IMR-90 (cell line): ENCODE data around the gene ENPEP.

Source experiments
- BHLHE40 ChIP-seq: fragments of 150-350 bp; IDR thresholded peaks from 2 replicates; pipeline ENCODE4 v1.6.1; 2016; ENCODE audit warnings: mild to moderate bottlenecking, low read depth, low read length
- MAFK ChIP-seq: IDR thresholded peaks from 2 replicates; pipeline ENCODE4 v1.6.1; 2012; ENCODE audit warnings: low read depth, low read length, improper control_type of control experiment
- POLR2A ChIP-seq: IDR thresholded peaks from 2 replicates; pipeline ENCODE4 v1.6.1; 2012; ENCODE audit warnings: mild to moderate bottlenecking, low read depth, low read length
- RAD21 ChIP-seq: IDR thresholded peaks from 2 replicates; pipeline ENCODE4 v1.6.1; 2012; ENCODE audit warnings: low read length, improper control_type of control experiment
- RCOR1 ChIP-seq: IDR thresholded peaks from 2 replicates; pipeline ENCODE4 v1.6.1; 2012; ENCODE audit warnings: mild to moderate bottlenecking, low read length, improper control_type of control experiment; ENCODE audit not compliant: insufficient replicate concordance
- TF ChIP-seq, protein P1 (sequence below): fragments of 150-350 bp; IDR thresholded peaks from 2 replicates; pipeline ENCODE4 v1.6.1; 2017; ENCODE audit warnings: mild to moderate bottlenecking, antibody characterized with exemption, low read length, low read depth
- TF ChIP-seq, protein P2 (sequence below): conservative IDR thresholded peaks from 2 replicates; pipeline ENCODE4 v1.5.1; 2012; ENCODE audit warnings: mild to moderate bottlenecking, low read depth, low read length, improper control_type of control experiment

DNA sequence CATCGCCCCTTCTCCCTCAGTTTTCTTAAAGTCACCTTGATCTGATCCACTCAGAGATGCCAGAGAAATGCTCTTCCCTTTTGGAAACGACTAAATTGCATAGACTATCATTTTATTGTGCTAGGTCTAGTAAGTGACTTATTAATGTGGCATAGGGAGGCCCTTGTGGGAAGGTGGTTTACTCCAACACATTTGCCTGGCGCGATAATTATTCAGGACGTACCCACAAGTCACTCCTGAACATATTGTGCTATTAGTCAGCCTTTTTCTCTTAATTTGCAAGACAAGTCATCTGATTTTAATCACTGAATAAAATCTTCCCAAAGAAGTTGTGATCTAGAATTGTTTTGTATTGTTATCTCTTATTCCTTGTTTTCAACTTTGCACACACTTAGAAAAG, 7.6 kb downstream of the ENPEP start:
- TF ChIP-seq, protein P1, sequence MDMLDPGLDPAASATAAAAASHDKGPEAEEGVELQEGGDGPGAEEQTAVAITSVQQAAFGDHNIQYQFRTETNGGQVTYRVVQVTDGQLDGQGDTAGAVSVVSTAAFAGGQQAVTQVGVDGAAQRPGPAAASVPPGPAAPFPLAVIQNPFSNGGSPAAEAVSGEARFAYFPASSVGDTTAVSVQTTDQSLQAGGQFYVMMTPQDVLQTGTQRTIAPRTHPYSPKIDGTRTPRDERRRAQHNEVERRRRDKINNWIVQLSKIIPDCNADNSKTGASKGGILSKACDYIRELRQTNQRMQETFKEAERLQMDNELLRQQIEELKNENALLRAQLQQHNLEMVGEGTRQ: no peak
- TF ChIP-seq BHLHE40: no peak
- TF ChIP-seq, protein P2, sequence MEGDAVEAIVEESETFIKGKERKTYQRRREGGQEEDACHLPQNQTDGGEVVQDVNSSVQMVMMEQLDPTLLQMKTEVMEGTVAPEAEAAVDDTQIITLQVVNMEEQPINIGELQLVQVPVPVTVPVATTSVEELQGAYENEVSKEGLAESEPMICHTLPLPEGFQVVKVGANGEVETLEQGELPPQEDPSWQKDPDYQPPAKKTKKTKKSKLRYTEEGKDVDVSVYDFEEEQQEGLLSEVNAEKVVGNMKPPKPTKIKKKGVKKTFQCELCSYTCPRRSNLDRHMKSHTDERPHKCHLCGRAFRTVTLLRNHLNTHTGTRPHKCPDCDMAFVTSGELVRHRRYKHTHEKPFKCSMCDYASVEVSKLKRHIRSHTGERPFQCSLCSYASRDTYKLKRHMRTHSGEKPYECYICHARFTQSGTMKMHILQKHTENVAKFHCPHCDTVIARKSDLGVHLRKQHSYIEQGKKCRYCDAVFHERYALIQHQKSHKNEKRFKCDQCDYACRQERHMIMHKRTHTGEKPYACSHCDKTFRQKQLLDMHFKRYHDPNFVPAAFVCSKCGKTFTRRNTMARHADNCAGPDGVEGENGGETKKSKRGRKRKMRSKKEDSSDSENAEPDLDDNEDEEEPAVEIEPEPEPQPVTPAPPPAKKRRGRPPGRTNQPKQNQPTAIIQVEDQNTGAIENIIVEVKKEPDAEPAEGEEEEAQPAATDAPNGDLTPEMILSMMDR: no peak
- no peak for TF ChIP-seq POLR2A
- no peak for TF ChIP-seq MAFK
- no peak for TF ChIP-seq RAD21
- TF ChIP-seq RCOR1: no peak
